Chondrocyte (in vitro differentiated cells): ENCODE measurements around the gene OSTN. TPM values are rescaled to one million over a fixed set of nuclear protein-coding genes. Genes with fewer than 3 reads are reported as not detected.
"Not testable (repeated sequence)": the region's sequence is repeated elsewhere in the genome, so short reads cannot be mapped to it uniquely, and the experiment has no call there.

Experiments used
- DNase-seq: peaks from one replicate; pipeline ENCODE4 v3.0.0; 2021; ENCODE audit warnings: mixed read lengths, low spot score
- H3K27ac Mint-ChIP-seq: one replicate; pipeline ENCODE4 v1.8.0; 2021; ENCODE audit warnings: mild to moderate bottlenecking, moderate library complexity, mixed read lengths; ENCODE audit not compliant: unreplicated experiment
- H3K27me3 Mint-ChIP-seq: 2 replicates; pipeline ENCODE4 v1.8.0; 2021; ENCODE audit warnings: low read depth, mixed read lengths
- H3K36me3 Mint-ChIP-seq: 2 replicates; pipeline ENCODE4 v1.8.0; 2021; ENCODE audit warnings: low read depth, mixed read lengths
- H3K4me1 Mint-ChIP-seq: 2 replicates; pipeline ENCODE4 v1.8.0; 2021; ENCODE audit warnings: low read depth, mild to moderate bottlenecking, mixed read lengths
- H3K4me3 Mint-ChIP-seq: one replicate; pipeline ENCODE4 v1.8.0; 2021; ENCODE audit warnings: mild to moderate bottlenecking, moderate library complexity, mixed read lengths; ENCODE audit not compliant: unreplicated experiment
- H3K9me3 Mint-ChIP-seq: 2 replicates; pipeline ENCODE4 v1.8.0; 2021; ENCODE audit warnings: low read depth, mixed read lengths
- CTCF ChIP-seq: fragments of 200-600 bp; sonication (generic); IDR thresholded peaks from 2 replicates; pipeline ENCODE4 v1.5.0; 2021; ENCODE audit warnings: antibody characterized with exemption, mild to moderate bottlenecking, moderate library complexity
- total RNA-seq: library from RNA; stranded (reverse); gene quantifications from 3 replicates; pipeline ENCODE4 v1.2.1, GENCODE V29; 2021

OSTN gene
- total RNA-seq, 1 donor from 2014 or later, result not detected

GRCh38 chr3:191238321-191238817 lies 39.3 kb downstream of the OSTN start:
- Mint-ChIP-seq H3K27ac (peak overlapping the region; percentile 19), H3K4me1 (peaks cover 41% of the 10 kb centered on the region), H3K4me3 (no peak overlapping the region), H3K36me3 (no peaks in the 10 kb centered on the region), H3K27me3 (no peaks in the 10 kb centered on the region), H3K9me3 (no peaks in the 10 kb centered on the region)
- TF ChIP-seq CTCF, result no peak
- DNase-seq, result no peak

- DNase-seq, result no peak
- no peak for TF ChIP-seq CTCF
Observed at GRCh38 chr3:191239407-191240031, 40.5 kb downstream of the OSTN start.

GRCh38 chr3:191240486-191240885 lies 41.4 kb downstream of the OSTN start:
- H3K4me1 Mint-ChIP-seq, result peaks cover 33% of the 10 kb centered on the region

More at GRCh38 chr3:191239407-191240031, 40.5 kb downstream of the OSTN start:
- Mint-ChIP-seq H3K36me3 (no peaks in the 10 kb centered on the region), H3K27me3 (no peaks in the 10 kb centered on the region), H3K9me3 (no peaks in the 10 kb centered on the region), H3K27ac (no peak overlapping the region), H3K4me1 (peaks cover 41% of the 10 kb centered on the region), H3K4me3 (no peak overlapping the region)

GRCh38 chr3:191244242-191244867 lies 45.3 kb downstream of the OSTN start:
- Mint-ChIP-seq H3K9me3 (no peaks in the 10 kb centered on the region), H3K4me3 (no peak overlapping the region), H3K36me3 (no peaks in the 10 kb centered on the region), H3K27me3 (no peaks in the 10 kb centered on the region), H3K4me1 (no peaks in the 10 kb centered on the region), H3K27ac (no peak overlapping the region)
- peak; percentile 86 for TF ChIP-seq CTCF
- DNase-seq, result no peak

More at GRCh38 chr3:191240486-191240885, 41.4 kb downstream of the OSTN start:
- H3K27me3 Mint-ChIP-seq, result no peaks in the 10 kb centered on the region
- TF ChIP-seq CTCF, result no peak
- DNase-seq, result no peak
- no peak overlapping the region for H3K4me3 Mint-ChIP-seq
- no peaks in the 10 kb centered on the region for H3K9me3 Mint-ChIP-seq
- H3K36me3 Mint-ChIP-seq, result no peaks in the 10 kb centered on the region
- no peak overlapping the region for H3K27ac Mint-ChIP-seq

GRCh38 chr3:191246034-191246433 lies 47.0 kb downstream of the OSTN start:
- H3K27ac Mint-ChIP-seq, H3K36me3 Mint-ChIP-seq, DNase-seq, H3K27me3 Mint-ChIP-seq, H3K4me3 Mint-ChIP-seq, H3K4me1 Mint-ChIP-seq, H3K9me3 Mint-ChIP-seq: not testable (repeated sequence)

- H3K27me3 Mint-ChIP-seq, result no peaks in the 10 kb centered on the region
- no peaks in the 10 kb centered on the region for H3K36me3 Mint-ChIP-seq
- DNase-seq, result no peak
- TF ChIP-seq CTCF, result no peak
- no peak overlapping the region for H3K27ac Mint-ChIP-seq
- no peaks in the 10 kb centered on the region for H3K4me1 Mint-ChIP-seq
- H3K9me3 Mint-ChIP-seq, result no peaks in the 10 kb centered on the region
- no peak overlapping the region for H3K4me3 Mint-ChIP-seq
Observed at GRCh38 chr3:191246630-191247029, 47.6 kb downstream of the OSTN start.
